ENCODE data around the gene ITSN2.
"Not testable (repeated sequence)": the region's sequence is repeated elsewhere in the genome, so short reads cannot be mapped to it uniquely, and the experiment has no call there.

Gene ITSN2

DNA sequence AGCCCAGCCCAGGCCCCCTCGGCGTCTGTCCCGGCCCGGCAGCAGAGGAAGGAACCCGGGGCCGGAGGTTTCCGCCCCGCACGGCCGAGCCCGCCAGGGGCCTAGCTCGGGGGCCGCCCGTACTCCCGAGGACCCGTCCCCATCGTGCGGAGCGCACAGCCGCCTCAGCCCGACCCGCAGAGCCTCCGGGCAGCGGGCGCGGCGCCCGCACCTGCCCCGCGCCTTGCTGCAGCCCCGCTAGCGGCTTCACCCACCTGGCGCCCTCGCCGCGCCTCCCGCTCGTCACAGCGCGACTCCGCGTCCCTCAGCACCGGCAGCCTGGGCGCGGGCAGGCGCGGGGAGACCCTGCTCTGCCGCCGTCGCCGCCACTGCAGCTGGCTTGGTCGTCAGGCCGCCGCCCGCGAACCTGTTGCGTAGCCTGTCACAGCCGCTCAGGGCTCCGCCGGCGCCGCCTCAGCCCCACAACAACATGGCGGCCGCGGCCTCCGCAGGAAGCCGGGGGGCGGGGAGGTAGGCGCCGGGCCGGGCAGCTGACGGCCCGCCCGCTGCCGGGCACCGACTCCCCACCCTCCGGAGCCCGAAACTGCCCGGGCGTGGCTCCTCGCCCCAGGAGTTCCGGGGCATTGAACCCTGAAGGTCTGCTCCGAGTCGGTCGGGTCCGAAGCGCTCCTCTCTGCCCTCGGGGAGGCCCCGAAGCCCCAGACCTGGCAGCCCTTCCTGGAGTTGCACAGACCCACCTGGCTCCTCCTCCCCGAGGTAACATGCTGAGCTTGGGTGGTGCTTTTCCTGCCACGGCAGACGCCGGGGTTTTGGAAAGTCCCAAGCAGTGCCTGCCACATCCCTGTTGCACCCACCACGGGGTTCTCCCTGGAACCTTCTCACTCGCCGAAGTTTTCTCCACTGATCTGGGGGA lies at the start of gene ITSN2:
Gene ITSN2 (minus strand): TSS at position 487 of the 913 bp plus-strand sequence. CDS start 32,454 bp downstream, outside the sequence.
- Histone ChIP-seq H3K9me3 (ENCODE audit: control insufficient read depth, low read depth, low read length) (no peaks in the 10 kb centered on the region), H3K27ac (ENCODE audit: low read length) (no peak within 1 kb of the TSS), H3K27me3 (ENCODE audit: control insufficient read depth, insufficient read depth, low read length) (peaks cover 32% of the 10 kb centered on the region), H3K9ac (ENCODE audit: low read length) (peak within 1 kb of the TSS; percentile 61), H3K4me3 (ENCODE audit: low read length) (peak within 1 kb of the TSS; percentile 84), H3K36me3 (ENCODE audit: control insufficient read depth, low read depth, low read length) (no peaks in the 10 kb centered on the region), H3K4me1 (ENCODE audit: control insufficient read depth, low read depth, low read length) (peaks cover 5% of the 10 kb centered on the region)

DNA sequence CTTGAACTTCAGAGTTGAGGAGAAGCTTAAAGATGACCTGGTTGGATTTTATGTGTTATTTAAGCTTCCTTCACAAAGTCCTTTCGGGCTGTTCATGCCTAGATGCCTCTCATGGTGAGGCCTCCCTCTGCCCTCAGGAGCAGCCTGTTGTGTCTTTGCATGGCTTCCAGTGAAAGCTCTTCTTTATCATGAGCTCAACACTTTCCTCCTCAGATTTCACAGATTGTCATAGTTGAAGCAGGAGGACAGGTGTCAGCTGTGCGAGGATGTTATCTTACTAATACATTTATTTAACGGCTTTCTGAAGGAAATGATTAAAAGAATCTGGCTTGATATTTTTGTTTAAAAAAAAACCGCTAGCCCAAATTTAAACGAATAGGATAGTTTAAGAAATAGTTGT lies 48.8 kb upstream of the ITSN2 start:
- Histone ChIP-seq H3K27me3 (ENCODE audit: control insufficient read depth, insufficient read depth, low read length) (no peaks in the 10 kb centered on the region), H3K36me3 (ENCODE audit: control insufficient read depth, low read depth, low read length) (no peaks in the 10 kb centered on the region), H3K4me1 (ENCODE audit: control insufficient read depth, low read depth, low read length) (peaks cover 14% of the 10 kb centered on the region), H3K9ac (ENCODE audit: low read length) (no peak overlapping the region), H3K4me3 (ENCODE audit: low read length) (no peak overlapping the region), H3K9me3 (ENCODE audit: control insufficient read depth, low read depth, low read length) (no peaks in the 10 kb centered on the region), H3K27ac (ENCODE audit: low read length) (no peak overlapping the region)

DNA sequence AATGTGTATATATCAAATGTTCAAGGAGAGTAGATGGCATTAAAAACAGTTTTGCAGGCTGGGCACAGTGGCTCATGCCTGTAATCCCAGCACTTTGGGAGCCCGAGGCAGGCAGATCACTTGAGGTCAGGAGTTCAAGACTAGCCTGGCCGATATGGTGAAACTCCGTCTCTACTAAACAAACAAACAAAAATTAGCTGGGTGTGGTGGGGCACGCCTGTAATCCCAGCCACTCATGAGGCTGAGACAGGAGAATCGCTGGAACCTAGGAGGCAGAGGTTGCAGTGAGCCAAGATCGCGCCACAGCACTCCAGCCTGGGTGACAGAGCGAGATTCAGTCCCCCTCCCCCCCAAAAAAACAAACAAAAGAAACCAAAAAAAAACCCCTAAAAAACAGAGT lies 48.4 kb upstream of the ITSN2 start:
- H3K9me3 ChIP-seq (ENCODE audit: control insufficient read depth, low read depth, low read length); H3K27me3 ChIP-seq (ENCODE audit: control insufficient read depth, insufficient read depth, low read length); H3K36me3 ChIP-seq (ENCODE audit: control insufficient read depth, low read depth, low read length); H3K4me3 ChIP-seq (ENCODE audit: low read length); H3K27ac ChIP-seq (ENCODE audit: low read length); H3K9ac ChIP-seq (ENCODE audit: low read length): not testable (repeated sequence)
- peaks cover 14% of the 10 kb centered on the region for H3K4me1 ChIP-seq (ENCODE audit: control insufficient read depth, low read depth, low read length)

DNA sequence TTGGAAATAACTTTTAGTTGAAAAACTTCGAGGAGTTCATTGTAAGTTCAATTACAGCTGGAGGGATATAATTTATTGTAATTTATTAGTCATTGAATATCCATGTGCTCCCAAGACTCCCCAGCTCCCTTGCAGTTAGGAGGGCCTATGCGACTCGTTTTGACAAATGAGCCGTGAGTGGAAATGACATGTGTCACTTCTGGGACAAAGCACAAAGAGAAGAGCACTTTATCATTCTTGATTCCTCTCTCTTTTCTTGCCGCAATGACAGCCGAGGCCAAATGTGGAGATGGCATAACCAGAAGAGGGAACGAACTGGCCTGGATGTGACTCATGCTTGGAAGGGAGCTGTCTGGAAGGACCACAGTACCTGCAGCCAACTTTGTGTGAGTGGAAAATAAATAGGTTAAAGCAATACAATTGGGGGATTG lies 44.2 kb upstream of the ITSN2 start:
- Histone ChIP-seq H3K4me1 (ENCODE audit: control insufficient read depth, low read depth, low read length) (no peaks in the 10 kb centered on the region), H3K9me3 (ENCODE audit: control insufficient read depth, low read depth, low read length) (no peaks in the 10 kb centered on the region), H3K4me3 (ENCODE audit: low read length) (no peak overlapping the region), H3K27ac (ENCODE audit: low read length) (no peak overlapping the region), H3K9ac (ENCODE audit: low read length) (no peak overlapping the region), H3K27me3 (ENCODE audit: control insufficient read depth, insufficient read depth, low read length) (no peaks in the 10 kb centered on the region), H3K36me3 (ENCODE audit: control insufficient read depth, low read depth, low read length) (no peaks in the 10 kb centered on the region)

DNA sequence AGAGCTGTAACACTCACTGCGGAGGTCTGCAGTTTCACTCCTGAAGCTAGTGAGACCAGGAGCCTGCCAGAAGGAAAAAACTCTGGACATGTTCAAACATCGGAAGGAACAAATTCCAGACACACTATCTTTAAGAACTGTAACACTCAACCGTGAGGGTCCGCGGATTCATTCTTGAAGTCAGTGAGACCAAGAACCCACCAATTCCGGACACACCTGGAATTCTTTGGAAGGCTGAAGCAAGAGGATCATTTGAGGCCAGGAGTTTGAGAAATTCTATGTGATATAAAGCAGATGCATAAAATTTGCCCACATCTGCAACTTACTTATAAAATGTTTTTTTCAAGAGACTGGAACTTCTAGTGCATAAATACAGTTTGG lies 43.5 kb upstream of the ITSN2 start:
- H3K4me3 ChIP-seq (ENCODE audit: low read length) = no peak overlapping the region
- no peaks in the 10 kb centered on the region for H3K27me3 ChIP-seq (ENCODE audit: control insufficient read depth, insufficient read depth, low read length)
- no peak overlapping the region for H3K9ac ChIP-seq (ENCODE audit: low read length)
- no peak overlapping the region for H3K27ac ChIP-seq (ENCODE audit: low read length)
- H3K4me1 ChIP-seq (ENCODE audit: control insufficient read depth, low read depth, low read length) = no peaks in the 10 kb centered on the region
- H3K9me3 ChIP-seq (ENCODE audit: control insufficient read depth, low read depth, low read length) = no peaks in the 10 kb centered on the region
- no peaks in the 10 kb centered on the region for H3K36me3 ChIP-seq (ENCODE audit: control insufficient read depth, low read depth, low read length)

DNA sequence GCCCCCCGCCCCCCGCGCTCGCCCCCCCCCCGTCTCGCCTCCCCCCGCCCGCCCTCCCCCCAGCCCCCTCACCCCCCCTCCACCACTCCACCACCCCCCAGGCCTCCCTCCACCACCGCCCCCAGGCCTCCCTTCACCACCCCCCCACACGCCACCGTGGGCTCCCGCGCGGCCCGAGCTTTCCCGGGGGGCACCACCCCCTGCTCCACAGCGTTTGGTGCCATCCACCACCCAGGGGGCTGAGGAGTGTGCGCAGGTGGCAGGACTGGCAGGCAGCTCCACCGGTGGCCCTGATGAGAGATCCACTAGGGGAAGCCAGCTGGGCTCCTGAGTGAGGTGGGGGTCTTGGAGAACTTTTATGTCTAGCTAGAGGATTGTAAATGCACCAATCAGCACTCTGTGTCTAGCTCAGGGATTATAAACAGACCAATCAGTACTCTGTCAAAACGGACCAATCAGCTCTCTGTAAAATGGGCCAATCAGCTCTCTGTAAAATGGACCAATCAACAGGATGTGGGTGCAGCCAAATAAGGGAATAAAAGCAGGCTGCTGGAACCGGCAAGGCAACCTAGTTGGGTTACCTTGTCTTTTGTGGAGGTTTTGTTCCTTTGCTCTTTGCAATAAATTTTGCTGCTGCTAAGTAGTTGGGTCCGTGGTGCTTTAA lies 43.0 kb upstream of the ITSN2 start:
- Histone ChIP-seq H3K4me1 (ENCODE audit: control insufficient read depth, low read depth, low read length) (no peaks in the 10 kb centered on the region), H3K27ac (ENCODE audit: low read length) (no peak overlapping the region), H3K27me3 (ENCODE audit: control insufficient read depth, insufficient read depth, low read length) (no peaks in the 10 kb centered on the region), H3K9ac (ENCODE audit: low read length) (no peak overlapping the region), H3K4me3 (ENCODE audit: low read length) (no peak overlapping the region), H3K9me3 (ENCODE audit: control insufficient read depth, low read depth, low read length) (no peaks in the 10 kb centered on the region), H3K36me3 (ENCODE audit: control insufficient read depth, low read depth, low read length) (no peaks in the 10 kb centered on the region)

DNA sequence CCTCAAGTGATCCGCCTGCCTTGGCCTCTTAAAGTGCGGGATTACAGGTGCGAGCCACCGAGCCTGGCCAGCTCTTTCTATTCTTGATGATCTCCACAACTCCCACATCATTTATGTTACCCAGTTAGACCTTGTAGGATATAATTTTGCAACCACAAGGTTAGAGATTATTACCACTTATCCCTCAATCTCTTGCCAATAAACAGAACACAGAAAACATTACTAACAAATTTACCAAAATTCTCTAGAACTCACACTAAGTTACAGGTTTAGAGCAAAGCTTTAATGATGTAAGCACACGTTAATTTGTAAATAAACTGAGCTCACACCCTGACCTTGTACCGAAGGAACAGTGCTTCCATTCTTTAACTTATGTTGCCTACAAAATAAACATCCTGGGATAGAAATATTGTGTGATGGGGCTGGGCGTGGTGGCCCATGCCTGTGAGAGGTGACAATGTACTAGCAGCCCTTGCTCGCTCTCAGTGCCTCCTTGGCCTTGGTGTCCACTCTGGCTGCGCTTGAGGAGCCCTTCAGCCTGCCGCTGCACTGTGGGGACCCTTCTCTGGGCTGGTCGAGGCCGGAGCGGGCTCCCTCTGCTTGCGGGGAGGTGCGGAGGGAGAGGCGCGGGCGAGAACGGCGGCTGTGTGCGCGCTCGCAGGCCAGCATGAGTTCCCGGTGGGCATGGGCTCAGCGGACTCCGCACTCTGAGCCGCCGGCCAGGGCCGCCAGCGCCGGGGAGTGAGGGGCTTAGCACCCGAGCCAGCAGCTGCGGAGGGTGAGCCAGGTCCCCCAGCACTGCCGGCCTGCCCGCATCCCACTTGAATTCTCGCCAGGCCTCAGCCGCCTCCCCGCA lies 42.1 kb upstream of the ITSN2 start:
- Histone ChIP-seq H3K36me3 (ENCODE audit: control insufficient read depth, low read depth, low read length) (no peaks in the 10 kb centered on the region), H3K27me3 (ENCODE audit: control insufficient read depth, insufficient read depth, low read length) (no peaks in the 10 kb centered on the region), H3K4me3 (ENCODE audit: low read length) (no peak overlapping the region), H3K9ac (ENCODE audit: low read length) (no peak overlapping the region), H3K9me3 (ENCODE audit: control insufficient read depth, low read depth, low read length) (no peaks in the 10 kb centered on the region), H3K4me1 (ENCODE audit: control insufficient read depth, low read depth, low read length) (no peaks in the 10 kb centered on the region), H3K27ac (ENCODE audit: low read length) (no peak overlapping the region)

DNA sequence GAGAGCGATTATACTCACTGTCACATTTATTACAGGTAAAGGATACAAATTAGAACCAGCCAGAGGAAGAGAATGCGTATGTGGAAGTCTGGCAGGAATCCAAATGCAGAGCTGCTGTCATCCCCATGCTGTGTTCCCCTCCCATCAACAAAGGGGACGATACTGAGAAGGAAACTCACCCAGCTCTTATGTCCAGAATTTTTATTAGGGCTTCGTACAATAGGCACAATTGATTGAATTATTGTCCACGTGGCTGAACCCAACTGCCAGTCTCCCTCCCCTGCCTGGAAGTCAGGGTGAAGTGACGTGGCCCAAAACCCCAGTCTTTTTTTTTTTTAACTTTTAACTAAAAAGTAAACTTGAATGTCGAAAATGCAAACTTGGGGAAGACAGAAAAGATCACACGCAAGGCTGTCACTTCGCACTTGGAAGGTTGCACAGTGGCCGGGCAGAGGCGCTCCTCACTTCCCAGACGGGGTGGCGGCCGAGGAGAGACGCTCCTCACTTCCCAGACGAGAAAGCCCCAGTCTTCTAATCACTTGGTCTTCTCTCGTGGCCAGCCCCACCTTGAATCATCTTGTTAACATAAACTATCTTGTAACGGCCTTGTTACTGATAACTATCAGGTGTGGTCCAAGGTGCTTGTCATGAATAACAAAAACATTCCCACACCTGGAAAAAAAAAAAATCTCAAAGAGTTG lies 40.0 kb upstream of the ITSN2 start:
- H3K4me3 ChIP-seq (ENCODE audit: low read length) = no peak overlapping the region
- no peaks in the 10 kb centered on the region for H3K9me3 ChIP-seq (ENCODE audit: control insufficient read depth, low read depth, low read length)
- H3K4me1 ChIP-seq (ENCODE audit: control insufficient read depth, low read depth, low read length) = no peaks in the 10 kb centered on the region
- H3K27me3 ChIP-seq (ENCODE audit: control insufficient read depth, insufficient read depth, low read length) = no peaks in the 10 kb centered on the region
- H3K9ac ChIP-seq (ENCODE audit: low read length) = no peak overlapping the region
- H3K27ac ChIP-seq (ENCODE audit: low read length) = no peak overlapping the region
- no peaks in the 10 kb centered on the region for H3K36me3 ChIP-seq (ENCODE audit: control insufficient read depth, low read depth, low read length)

DNA sequence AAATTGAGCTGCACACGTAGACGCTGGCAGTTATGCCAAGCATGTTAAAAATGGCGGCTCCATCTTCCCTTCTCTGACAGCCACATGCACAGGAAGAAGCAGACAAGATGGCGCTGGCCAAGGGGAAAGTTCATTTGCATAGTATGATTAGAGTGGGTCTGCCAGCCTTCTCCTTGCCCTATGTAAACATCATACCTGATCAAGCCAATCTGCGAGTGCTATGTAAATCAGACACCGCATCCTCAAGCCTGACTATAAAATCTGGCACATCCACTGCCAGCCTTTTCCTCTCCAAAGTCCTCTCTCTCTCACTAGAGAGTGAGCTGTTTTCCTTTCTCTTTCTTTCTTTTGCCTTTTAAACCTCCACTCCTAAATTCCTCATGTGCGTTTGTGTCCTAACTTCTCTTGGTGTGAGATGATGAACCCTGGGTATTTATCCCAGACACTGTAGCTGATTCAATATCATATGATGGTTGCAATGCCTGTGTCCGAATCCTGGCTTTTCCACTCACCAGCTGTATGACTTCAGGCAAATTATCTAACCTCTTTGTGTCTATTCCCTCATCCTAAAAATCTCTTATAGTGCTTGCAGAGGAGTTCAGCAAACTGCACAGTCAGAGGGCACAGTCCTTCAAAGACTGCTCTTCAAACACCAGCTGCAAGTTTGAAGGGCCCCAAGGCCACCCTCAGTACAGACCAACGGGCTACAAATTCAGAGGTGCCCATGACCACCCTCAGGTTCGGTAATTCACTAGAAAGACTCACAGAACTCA lies 39.3 kb upstream of the ITSN2 start:
- Histone ChIP-seq H3K9ac (ENCODE audit: low read length) (no peak overlapping the region), H3K4me3 (ENCODE audit: low read length) (no peak overlapping the region), H3K4me1 (ENCODE audit: control insufficient read depth, low read depth, low read length) (no peaks in the 10 kb centered on the region), H3K27me3 (ENCODE audit: control insufficient read depth, insufficient read depth, low read length) (no peaks in the 10 kb centered on the region), H3K36me3 (ENCODE audit: control insufficient read depth, low read depth, low read length) (no peaks in the 10 kb centered on the region), H3K9me3 (ENCODE audit: control insufficient read depth, low read depth, low read length) (no peaks in the 10 kb centered on the region), H3K27ac (ENCODE audit: low read length) (no peak overlapping the region)

DNA sequence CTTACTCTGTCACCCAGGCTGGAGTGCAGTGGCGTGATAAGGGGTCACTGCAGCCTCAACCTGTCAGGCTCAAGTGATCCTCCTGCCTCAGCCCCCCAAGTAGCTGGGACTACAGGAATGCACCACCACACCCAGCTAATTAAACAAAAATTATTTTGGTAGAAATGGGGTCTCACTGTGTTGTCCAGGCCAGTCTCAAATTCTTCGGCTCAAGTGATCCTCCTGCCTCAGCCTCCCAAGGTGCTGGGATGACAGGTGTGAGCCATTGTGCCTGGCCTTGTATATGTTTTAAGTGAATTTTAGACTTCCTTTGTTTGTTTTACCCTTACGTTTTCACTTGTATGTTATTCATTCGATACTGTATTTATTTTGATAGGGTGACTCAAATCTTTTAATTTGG lies 34.7 kb upstream of the ITSN2 start:
- H3K9me3 ChIP-seq (ENCODE audit: control insufficient read depth, low read depth, low read length) = no peaks in the 10 kb centered on the region
- H3K9ac ChIP-seq (ENCODE audit: low read length) = no peak overlapping the region
- no peaks in the 10 kb centered on the region for H3K27me3 ChIP-seq (ENCODE audit: control insufficient read depth, insufficient read depth, low read length)
- H3K36me3 ChIP-seq (ENCODE audit: control insufficient read depth, low read depth, low read length) = no peaks in the 10 kb centered on the region
- H3K4me1 ChIP-seq (ENCODE audit: control insufficient read depth, low read depth, low read length) = no peaks in the 10 kb centered on the region
- H3K4me3 ChIP-seq (ENCODE audit: low read length) = no peak overlapping the region
- H3K27ac ChIP-seq (ENCODE audit: low read length) = no peak overlapping the region

Measured in iPS-18a (cell line).